Hindlimb muscle (tissue), 1 donor: ENCODE results near the gene TSPAN19. TPM values are rescaled to one million over a fixed set of nuclear protein-coding genes. Genes with fewer than 3 reads are reported as not detected.
A peak's percentile ranks its signal among the peaks of the same experiment; 100 is the strongest.
"Not testable (repeated sequence)": the region's sequence is repeated elsewhere in the genome, so short reads cannot be mapped to it uniquely, and the experiment has no call there.

Source experiments
- DNase-seq: peaks from one replicate; pipeline ENCODE4 v3.0.0-alpha.2; 2013
- polyA plus RNA-seq: library from polyadenylated mRNA; unstranded; fragments of 120-200 nt; gene quantifications from one replicate; pipeline ENCODE4 v1.2.1, GENCODE V29; 2013; ENCODE audit not compliant: insufficient read length

Gene TSPAN19
- polyA plus RNA-seq = not detected

DNA sequence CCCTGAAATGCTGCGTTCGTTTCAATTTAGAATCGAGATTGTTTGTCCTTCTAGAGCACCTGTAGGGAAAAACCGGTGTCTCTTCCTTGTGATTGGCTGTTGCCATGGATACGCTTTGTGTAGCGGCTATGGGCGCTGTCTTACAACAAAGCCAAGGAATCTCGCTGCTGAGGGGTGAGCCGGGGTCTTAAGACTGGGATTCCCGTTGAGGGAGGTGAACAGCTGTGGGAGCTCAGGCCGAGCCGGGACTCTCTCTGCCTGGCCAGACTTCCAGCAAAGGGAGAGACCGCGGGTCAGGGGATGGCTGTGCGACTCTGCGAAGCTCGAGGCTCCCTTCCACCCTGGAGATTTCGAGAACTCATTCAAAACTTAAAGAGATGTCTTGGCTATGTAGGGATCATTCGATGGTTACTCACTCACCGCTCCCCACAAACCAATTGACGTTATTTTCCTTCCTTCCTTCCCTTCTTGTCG is at the start of gene TSPAN19, which contains the start of gene LRRIQ1:
Gene TSPAN19 (minus strand): TSS at position 44 of the 474 bp plus-strand sequence. CDS start 6,331 bp downstream, outside the sequence.
Gene LRRIQ1 (plus strand): TSS at position 118 of the 474 bp plus-strand sequence. CDS start 1,826 bp downstream, outside the sequence.
- peak; percentile 74 for DNase-seq

GRCh38 chr12:85085066-85085465 is 49.0 kb upstream of the TSPAN19 start:
- DNase-seq = no peak

- DNase-seq = peak; percentile 23
Observed at GRCh38 chr12:85076688-85077430, 40.8 kb upstream of the TSPAN19 start.

DNA sequence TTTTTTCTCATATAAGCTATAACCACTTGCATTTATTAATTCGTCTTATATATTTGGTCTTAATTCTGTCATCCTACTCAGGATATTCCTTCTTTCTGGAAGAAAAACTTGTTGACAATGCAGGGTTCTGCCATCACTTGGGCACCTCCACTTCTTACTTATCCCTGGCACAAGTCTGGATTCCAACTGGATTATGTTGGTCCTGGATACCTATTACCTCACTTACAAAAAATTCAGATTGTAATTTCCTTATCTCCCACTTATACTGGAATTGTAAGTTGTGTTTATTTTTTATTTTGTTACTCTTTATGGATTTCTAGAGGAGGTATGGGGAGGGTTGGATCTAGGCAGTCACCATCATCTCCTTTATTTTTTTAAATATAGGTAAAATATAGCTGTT is 36.7 kb upstream of the TSPAN19 start:
- DNase-seq = no peak

- DNase-seq = no peak
Observed at GRCh38 chr12:85065837-85066482, 29.9 kb upstream of the TSPAN19 start.

- DNase-seq = no peak
Observed at GRCh38 chr12:85060916-85061315, 24.8 kb upstream of the TSPAN19 start.

- DNase-seq = no peak
Observed at GRCh38 chr12:85059594-85059993, 23.5 kb upstream of the TSPAN19 start.

DNA sequence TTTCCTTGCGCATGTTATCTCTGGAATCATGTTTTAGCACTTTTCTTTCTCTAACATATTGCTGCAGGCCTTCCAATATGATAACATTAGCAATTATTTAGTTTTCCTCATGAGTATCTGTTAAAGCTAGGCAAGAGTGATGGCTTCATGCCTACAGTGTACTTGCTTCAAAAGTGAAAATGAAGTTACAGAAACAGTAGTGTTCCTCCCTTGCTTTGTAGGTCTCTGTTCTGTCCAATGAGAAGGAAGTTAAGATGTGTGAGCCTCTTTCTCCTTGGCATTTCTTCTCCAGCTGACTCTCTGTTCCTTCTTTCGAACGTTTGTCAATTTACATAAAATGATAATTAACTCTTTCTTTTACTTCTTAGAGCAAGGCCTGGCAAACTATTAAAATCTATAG is 22.3 kb upstream of the TSPAN19 start:
- DNase-seq = no peak

DNA sequence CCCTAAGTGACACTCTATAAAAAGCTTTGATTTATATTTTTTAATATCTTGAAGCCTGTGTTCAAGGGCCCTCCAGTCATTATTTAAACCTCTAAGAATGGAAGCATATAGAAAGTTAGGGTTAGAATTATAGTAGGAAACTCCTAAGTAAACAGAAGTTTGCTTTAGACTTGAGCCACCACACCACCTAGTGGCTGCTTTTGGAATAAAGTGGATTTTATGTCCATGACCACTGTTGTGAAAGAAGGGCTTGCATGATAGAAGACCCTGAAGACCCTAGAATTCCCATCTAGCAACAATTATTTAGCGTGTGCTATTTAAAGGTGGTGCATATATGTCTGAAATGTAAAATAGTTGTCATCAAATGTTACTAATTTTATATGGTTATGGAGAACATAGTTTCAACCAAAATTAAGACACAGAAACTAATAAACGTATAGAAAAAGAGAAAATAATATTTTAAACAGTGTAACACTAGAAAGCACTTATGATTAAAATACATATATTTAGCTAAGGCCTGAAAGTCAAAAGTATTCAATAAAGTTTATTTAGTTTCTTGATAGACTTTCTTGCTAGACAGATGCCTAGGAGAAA is 21.4 kb upstream of the TSPAN19 start:
- DNase-seq = peak; percentile 20

DNA sequence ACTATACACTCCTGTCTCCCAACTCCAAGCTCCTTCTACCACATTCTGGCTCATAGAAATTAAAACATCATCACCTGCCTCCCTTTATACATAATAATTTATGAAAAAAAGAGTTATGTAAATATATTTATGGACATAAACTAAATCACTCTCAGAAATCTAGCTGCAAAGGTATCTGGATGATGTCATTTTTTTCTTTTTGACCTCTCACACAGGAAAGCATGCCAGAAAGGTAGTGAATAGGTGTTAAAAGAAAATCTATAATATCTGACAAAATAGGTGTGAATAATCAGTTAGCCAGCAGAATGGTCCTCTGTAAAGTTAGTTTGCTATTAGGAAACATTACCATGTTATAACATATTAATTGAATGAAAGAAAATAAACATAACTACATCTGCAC is 7.8 kb upstream of the TSPAN19 start:
- DNase-seq = no peak

DNA sequence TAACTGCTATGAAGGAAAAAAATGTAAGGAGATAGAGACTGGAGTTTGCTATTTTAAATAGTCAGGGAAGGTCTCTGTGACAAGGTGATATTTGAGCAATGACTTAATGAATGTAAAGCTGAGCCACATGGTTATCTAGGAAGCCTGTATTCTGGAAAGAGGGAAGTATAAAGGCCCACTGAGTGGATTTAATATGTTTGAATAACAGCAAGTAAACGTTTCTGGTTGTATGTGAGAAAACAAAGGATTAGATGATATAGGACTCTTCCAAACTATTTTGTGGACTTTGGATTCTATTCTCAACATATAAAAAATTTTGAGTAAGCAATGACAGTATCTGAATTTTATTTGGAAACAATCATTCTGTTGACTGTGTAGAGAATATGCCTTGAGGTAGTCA is 5.3 kb upstream of the TSPAN19 start:
- DNase-seq = no peak

DNA sequence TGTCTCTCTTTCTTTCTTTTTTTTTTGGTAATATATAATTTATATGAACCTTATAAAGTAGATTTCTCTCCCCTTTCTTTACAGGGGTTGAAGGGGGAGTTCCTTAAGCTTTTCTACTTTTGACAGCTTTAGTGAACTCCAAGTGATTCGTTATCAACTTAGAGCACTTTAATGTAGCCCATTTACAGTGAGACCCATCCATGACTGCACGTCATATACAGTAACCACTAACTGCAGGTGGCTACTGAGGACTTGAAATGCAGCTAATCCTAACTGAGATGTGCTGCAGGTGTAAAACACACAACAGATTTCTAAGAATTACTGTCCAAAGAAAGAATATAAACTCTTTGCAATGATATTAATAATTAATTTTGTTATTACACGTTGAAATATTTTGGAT is 656 bp upstream of the TSPAN19 start:
- DNase-seq = no peak

DNA sequence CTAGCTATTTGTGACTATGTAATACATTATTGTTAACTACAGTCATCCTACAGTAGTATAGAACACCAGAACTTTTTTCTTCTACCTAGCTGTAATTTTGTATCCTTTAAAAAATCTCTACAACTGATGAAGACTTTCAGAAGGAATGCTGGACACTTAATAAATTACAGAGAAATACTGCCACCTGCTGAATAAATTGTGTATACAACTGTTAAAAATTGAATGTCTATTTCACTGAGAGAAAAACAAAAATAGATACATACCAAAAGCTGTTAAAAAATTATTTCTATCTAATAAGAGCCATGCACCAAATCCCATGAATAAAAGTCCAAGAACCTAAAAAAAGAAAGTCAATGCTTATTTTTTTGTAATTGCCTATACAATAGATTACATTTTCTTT is 6.6 kb downstream of the TSPAN19 start:
- DNase-seq = peak; percentile 5

- DNase-seq = no peak
Observed at GRCh38 chr12:85018098-85018497, 18.0 kb downstream of the TSPAN19 start.

- no peak for DNase-seq
Observed at GRCh38 chr12:85017618-85018017, 18.5 kb downstream of the TSPAN19 start.

DNA sequence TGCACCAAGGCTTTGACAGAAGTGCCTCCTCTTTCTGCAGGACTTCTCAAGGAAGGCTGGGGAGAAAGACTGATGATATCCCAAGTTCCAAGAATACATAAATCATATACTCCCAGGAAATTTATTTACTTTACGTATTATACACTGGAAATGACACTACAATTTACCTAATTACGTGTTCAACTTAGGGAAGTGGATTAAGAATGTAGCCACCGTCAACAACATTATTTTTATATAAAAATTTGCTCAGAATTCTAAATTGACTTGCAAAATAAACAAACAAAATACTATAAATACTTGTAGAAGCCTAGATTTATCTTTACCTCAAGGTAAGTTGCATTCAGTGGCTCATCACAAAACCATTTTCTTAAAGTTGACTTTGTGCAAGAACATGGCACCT is 18.9 kb downstream of the TSPAN19 start:
- DNase-seq = no peak

DNA sequence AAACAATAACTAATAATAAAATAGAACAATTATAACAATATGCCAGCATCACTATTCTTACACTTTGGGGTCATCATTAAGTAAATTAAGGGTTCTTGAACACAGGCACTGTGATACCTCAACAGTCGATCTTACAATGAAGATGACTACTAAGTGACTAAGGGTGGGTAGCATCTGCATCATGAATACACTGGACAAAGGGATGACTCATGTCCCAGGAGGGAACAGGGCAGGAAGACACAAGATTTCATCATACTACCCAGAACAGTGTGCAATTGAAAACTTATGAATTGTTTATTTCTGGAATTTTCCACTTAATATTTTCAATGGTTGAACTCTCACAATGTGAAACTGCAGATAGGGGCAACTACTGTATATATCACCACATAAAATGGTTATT is 19.7 kb downstream of the TSPAN19 start:
- DNase-seq = no peak

- no peak for DNase-seq
Observed at GRCh38 chr12:85007836-85008235, 28.2 kb downstream of the TSPAN19 start.

GRCh38 chr12:85006206-85006605 is 29.9 kb downstream of the TSPAN19 start:
- DNase-seq = no peak

DNA sequence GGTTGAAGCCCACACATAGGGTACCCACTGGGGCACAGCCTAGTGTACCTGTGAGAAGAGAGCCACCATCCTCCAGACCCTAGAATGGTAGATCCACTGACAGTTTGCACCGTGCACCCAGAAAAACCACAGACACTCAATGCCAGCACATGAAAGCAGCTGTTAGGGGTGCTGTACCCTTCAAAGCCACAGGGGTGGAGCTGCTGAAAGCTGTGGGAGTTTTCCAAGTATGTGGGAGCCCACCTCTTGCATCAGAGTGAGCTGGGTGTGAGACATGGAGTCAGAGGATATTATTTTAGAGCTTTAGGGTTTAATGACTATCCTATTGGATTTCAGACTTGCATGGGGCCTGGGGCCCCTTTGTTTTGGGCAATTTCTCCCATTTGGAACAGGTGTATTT is 30.5 kb downstream of the TSPAN19 start:
- no peak for DNase-seq

DNA sequence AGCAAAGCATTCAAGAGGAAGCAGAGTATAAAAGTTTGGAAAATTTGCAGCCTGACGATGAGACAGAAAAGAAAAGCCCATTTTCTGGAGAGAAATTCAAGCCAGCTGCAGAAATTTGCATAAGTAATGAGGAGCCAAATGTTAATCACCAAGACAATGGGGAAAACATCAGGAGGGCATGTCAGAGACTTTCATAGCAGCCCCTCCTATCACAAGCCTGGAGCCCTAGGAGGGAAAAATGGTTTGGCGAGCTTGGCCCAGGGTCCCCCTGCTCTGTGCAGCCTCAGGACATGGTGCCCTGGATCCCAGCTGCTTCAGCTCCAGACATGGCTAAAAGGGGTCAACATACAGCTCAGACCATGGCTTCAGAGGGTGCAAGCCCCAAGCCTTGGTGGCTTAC is 31.0 kb downstream of the TSPAN19 start:
- DNase-seq = not testable (repeated sequence)

DNA sequence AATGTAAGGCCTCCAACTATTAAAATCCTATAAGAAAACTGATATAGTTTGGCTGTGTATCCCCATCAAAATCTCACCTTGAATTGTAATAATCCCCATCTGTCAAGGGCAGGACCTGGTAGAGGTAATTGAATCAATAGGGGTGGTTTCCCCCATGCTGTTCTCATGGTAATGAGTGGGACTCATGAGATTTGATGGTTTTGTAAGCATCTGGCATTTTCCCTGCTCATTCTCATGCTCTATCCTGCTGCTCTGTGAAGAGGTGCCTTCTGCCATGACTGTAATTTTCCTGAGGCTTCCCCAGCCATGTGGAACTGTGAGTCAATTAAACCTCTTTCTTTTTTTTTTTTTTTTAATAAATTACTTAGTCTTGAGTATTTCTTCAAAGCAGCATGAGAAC is 31.9 kb downstream of the TSPAN19 start:
- DNase-seq = no peak

GRCh38 chr12:85002778-85003296 is 33.2 kb downstream of the TSPAN19 start:
- no peak for DNase-seq
